ENCODE results near the gene FOXN4. TPM values are rescaled to one million over a fixed set of nuclear protein-coding genes. Genes with fewer than 3 reads are reported as not detected.

FOXN4 gene
- total RNA-seq, 2 experiments from 2014 or later: not detected

Other genes starting within 250 kb of the FOXN4 start
- 10 to 100 TPM; 10.8 to 15.3 TPM for gene ALKBH2, start 215.8 kb downstream of the FOXN4 start, total RNA-seq
- 10 to 100 TPM; 61.5 to 66.8 TPM for gene UNG, start 211.7 kb downstream of the FOXN4 start, total RNA-seq
- gene ACACB, start 192.7 kb downstream of the FOXN4 start, total RNA-seq: 10 to 100 TPM; 11.9 to 14.8 TPM
- gene MYO1H, start 38.6 kb upstream of the FOXN4 start, total RNA-seq: not detected
- gene KCTD10, start 168.0 kb upstream of the FOXN4 start, total RNA-seq: 10 to 100 TPM; 35.7 to 38.8 TPM
- gene UBE3B, start 168.3 kb upstream of the FOXN4 start, total RNA-seq: 10 to 100 TPM; 32.0 to 34.1 TPM

Data from activated CD8-positive, alpha-beta T cell treated with anti-CD3 and anti-CD28 coated beads, Interleukin-2, amount 10 ng/mL, durations not matched to agents 7 days and 5 days (primary cell).